Nephron progenitor cell (in vitro differentiated cells): ENCODE data around the gene TALDO1.

ENCODE experiments used
- DNase-seq: peaks from one replicate; pipeline ENCODE4 v3.0.0; 2021
- H3K27ac Mint-ChIP-seq: 2 replicates; pipeline ENCODE4 v1.8.0; 2021; ENCODE audit warnings: mild to moderate bottlenecking, moderate library complexity, mixed read lengths
- H3K27me3 Mint-ChIP-seq: 2 replicates; pipeline ENCODE4 v1.8.0; 2021; ENCODE audit warnings: mild to moderate bottlenecking, low read depth, mixed read lengths; ENCODE audit not compliant: poor library complexity
- H3K36me3 Mint-ChIP-seq: 2 replicates; pipeline ENCODE4 v1.8.0; 2021; ENCODE audit warnings: low read depth, mixed read lengths
- H3K4me1 Mint-ChIP-seq: 2 replicates; pipeline ENCODE4 v1.8.0; 2021; ENCODE audit warnings: mixed read lengths
- H3K4me3 Mint-ChIP-seq: 2 replicates; pipeline ENCODE4 v1.8.0; 2021; ENCODE audit warnings: mild to moderate bottlenecking, moderate library complexity, mixed read lengths
- H3K9me3 Mint-ChIP-seq: 2 replicates; pipeline ENCODE4 v1.8.0; 2021; ENCODE audit warnings: mild to moderate bottlenecking, moderate library complexity, mixed read lengths
- CTCF ChIP-seq: fragments of 200-600 bp; sonication (generic); IDR thresholded peaks from 2 replicates; pipeline ENCODE4 v1.5.0; 2021; ENCODE audit warnings: antibody characterized with exemption

TALDO1 gene

GRCh38 chr11:701741-702461 lies 45.4 kb upstream of the TALDO1 start:
- Mint-ChIP-seq H3K27ac (no peak overlapping the region), H3K27me3 (peaks cover 12% of the 10 kb centered on the region), H3K9me3 (no peaks in the 10 kb centered on the region), H3K36me3 (peaks cover 12% of the 10 kb centered on the region), H3K4me3 (no peak overlapping the region), H3K4me1 (peaks cover 23% of the 10 kb centered on the region)
- DNase-seq: no peak
- TF ChIP-seq CTCF: no peak

- Mint-ChIP-seq H3K4me3 (no peak overlapping the region), H3K9me3 (no peaks in the 10 kb centered on the region), H3K4me1 (peaks cover 22% of the 10 kb centered on the region), H3K36me3 (peaks cover 12% of the 10 kb centered on the region), H3K27ac (no peak overlapping the region), H3K27me3 (peaks cover 20% of the 10 kb centered on the region)
- DNase-seq: no peak
- TF ChIP-seq CTCF: no peak
Observed at GRCh38 chr11:702462-703461, 44.5 kb upstream of the TALDO1 start.

GRCh38 chr11:703506-703905 lies 43.8 kb upstream of the TALDO1 start:
- no peak for DNase-seq
- no peak overlapping the region for H3K27ac Mint-ChIP-seq
- H3K27me3 Mint-ChIP-seq: peaks cover 21% of the 10 kb centered on the region
- TF ChIP-seq CTCF: no peak
- H3K4me1 Mint-ChIP-seq: peaks cover 17% of the 10 kb centered on the region
- H3K9me3 Mint-ChIP-seq: no peaks in the 10 kb centered on the region
- no peak overlapping the region for H3K4me3 Mint-ChIP-seq
- peaks cover 12% of the 10 kb centered on the region for H3K36me3 Mint-ChIP-seq

GRCh38 chr11:704228-704674 lies 43.0 kb upstream of the TALDO1 start:
- H3K4me1 Mint-ChIP-seq: peaks cover 10% of the 10 kb centered on the region
- no peak overlapping the region for H3K27ac Mint-ChIP-seq

More at GRCh38 chr11:704228-704674, 43.0 kb upstream of the TALDO1 start:
- no peak for DNase-seq
- Mint-ChIP-seq H3K9me3 (no peaks in the 10 kb centered on the region), H3K4me3 (no peak overlapping the region), H3K27me3 (peaks cover 21% of the 10 kb centered on the region), H3K36me3 (peaks cover 12% of the 10 kb centered on the region)
- TF ChIP-seq CTCF: no peak
